NT2/D1 (cell line): ENCODE measurements around the gene ZMYND15.

ENCODE experiments used
- SUZ12 ChIP-seq: IDR thresholded peaks from 2 replicates; pipeline ENCODE4 v1.6.1; 2011; ENCODE audit not compliant: insufficient read length, insufficient read depth; ENCODE audit errors: extremely low read depth
- YY1 ChIP-seq: IDR thresholded peaks from 2 replicates; pipeline ENCODE4 v1.6.1; 2011; ENCODE audit not compliant: insufficient read length, insufficient read depth
- ZNF274 ChIP-seq: IDR thresholded peaks from 2 replicates; pipeline ENCODE4 v1.6.1; 2011; ENCODE audit warnings: mild to moderate bottlenecking, low read depth, low read length

DNA sequence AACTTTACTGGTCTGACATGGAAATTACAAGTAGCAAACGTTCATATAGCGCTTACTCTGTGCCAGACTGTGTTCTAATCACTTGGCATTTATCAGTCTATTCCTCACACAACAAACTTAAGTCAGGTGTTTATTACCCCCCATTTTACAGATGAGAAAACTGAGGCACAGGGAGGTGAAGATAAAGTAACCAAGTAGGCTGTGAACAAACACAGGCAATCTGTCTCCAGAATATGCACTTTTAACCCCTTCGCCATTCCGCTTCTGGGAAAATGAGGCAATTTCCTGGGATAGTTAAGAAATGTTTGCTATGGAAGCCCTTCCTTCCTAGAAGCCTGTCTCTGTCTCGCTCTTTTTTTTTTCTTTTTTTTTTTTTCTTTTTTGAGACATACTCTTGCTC is 12.3 kb downstream of the ZMYND15 start:
- TF ChIP-seq SUZ12, result no peak
- no peak for TF ChIP-seq ZNF274
- no peak for TF ChIP-seq YY1
